Measurements from ENCODE around the gene CCDC116.
"Not testable (repeated sequence)": the region's sequence is repeated elsewhere in the genome, so short reads cannot be mapped to it uniquely, and the experiment has no call there.

Gene CCDC116

GRCh38 chr22:21609556-21610157, 22.9 kb upstream of the CCDC116 start:
- not testable (repeated sequence) for DNase-seq

DNA sequence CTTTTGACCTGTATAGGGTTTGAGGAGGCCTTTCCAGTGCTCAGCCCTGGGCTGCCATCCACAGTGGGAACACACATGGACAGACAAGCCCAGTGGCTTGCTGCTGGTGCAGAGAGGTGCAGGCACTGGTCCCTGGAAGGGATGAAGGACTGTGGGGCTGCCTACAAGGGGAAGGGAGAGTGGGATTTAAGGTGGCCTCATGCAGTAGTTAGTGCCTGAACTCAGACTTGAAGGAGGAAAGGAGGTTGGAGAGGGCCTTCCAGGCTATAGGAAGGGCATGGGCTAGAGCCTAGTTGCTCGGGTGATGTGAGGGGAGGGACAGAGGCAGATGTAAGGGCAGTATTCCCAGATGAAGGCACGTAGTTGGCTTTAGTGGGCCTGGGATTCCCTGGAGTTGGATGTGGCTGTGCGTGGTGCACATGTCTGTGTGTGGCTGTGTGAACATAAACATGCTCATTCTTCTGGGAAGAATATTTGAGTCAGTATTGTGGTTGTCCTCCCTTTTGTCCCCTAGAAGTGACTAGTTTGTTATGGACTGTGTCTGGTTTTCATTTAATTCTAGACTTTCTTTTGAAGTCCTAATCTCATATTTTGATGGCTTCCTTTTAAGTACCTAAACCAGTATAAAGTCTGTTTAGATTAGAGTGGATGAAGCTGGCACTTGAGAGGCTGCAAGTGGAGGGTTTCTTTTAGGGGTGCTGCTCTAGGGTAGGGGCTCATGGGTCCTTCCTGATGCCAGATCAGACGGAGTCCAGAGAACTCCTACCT, 21.2 kb upstream of the CCDC116 start:
- DNase-seq, result no peak

GRCh38 chr22:21612858-21613257, 19.7 kb upstream of the CCDC116 start:
- no peak for DNase-seq

- DNase-seq, result no peak
Observed at GRCh38 chr22:21613553-21614233, 18.9 kb upstream of the CCDC116 start.

GRCh38 chr22:21615731-21616130, 16.8 kb upstream of the CCDC116 start:
- DNase-seq, result no peak

- DNase-seq, result not testable (repeated sequence)
Observed at GRCh38 chr22:21617337-21617736, 15.2 kb upstream of the CCDC116 start.

GRCh38 chr22:21621025-21621424, 11.5 kb upstream of the CCDC116 start:
- DNase-seq, result no peak

DNA sequence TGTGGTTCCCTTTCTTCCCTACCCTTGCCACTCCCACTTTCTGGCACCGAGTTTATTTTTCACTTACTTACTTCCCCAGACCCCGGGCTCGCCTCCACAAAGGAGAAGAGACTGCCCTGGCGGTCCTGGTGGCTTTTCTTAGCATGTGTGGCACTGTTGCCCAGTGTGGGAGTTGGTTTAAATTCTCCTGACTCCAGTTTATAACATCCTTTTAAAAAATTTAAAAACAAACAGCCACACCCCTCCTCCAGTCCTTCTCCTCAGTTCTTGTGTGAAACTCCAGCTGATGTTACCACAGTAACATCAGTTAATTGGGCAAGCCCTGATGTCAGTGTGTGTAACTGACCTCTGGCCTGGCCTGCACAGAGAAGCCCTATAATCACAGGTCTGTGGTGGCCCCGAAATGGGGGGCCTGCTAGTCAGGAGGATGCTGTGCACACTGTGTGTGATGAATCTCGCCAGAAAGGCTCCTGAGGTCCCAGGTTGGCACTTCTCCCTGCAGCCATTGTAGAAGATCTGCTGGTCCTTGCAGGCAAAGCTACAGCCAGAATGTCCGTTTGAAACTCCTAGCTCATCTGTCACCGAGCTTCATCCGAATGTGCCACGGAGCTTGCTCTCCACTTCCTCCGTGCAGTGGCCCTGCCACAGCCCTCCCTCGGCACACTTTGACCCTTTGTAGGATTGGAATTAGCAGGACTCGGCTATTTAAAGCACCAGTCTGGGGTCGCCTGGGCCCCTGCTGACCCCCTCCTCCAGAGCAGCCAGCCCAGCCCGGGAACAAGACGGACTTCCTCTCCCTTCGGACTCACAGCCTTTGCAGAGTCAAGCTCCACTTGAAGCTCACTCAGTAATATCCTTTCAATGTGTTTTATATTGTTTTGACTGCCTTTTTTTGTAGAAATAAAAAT, 10.3 kb upstream of the CCDC116 start:
- peak in 6 of 51 donors; percentile 4 to 21 (median 8) for DNase-seq

GRCh38 chr22:21622919-21623647, 9.5 kb upstream of the CCDC116 start:
- DNase-seq, result peak in 6 of 51 donors; percentile 25 to 61 (median 52)

DNA sequence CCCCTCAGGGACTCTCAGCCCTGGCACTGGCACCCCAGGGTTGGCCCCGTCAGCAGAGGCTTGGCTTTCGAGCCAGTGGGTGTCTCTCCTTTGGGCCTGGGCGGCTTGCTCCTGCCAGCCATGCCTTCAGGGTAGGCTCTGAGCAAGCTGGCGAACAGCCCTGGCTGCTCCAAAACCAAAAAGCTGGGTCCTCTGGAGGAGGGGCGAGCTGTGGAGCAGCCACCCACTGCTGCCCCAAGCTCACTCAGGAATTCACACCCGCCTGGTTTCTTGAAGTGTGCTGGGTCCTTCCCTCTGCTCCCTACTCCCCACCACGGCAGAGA, 9.0 kb upstream of the CCDC116 start:
- peak in 22 of 51 donors; percentile 5 to 63 (median 28) for DNase-seq

DNA sequence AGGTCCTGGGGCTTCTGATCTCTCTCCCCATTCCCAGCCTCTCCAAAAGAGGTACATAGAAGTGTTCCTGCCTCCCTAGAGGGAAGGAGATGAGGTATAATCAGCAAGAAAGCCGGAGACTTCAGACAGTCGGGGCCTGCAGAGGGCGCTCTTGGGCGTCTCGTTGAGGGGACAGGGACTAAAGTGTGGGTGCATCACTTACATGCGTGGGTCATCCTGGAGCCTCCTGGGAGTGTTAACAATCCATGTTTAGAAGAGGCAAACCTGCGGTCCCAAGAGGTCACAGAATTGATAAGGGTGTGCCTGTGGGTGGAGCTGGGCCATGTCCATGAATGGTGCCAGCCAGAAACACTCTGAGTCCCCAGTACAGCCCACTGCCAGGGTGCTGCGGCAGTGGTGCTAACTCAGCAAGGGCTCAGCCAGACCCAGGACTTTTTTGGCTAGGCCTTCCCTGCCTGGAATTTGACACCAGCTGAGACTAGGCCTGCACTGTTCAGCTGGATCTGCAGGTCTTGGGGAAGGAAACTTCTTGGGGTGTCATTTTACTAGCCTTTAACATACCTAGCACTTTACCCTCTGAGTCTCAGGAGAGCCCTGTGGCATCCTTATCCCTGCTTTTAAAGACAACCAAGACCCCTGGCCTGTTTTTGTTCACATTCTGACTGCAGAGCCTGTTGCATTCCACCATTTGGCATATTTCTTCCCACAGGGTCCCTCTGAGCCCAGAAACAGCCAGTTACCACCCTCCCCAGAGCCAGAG, 8.3 kb upstream of the CCDC116 start:
- peak in 10 of 51 donors; percentile 12 to 40 (median 21) for DNase-seq

GRCh38 chr22:21624880-21625791, 7.4 kb upstream of the CCDC116 start:
- no peak for DNase-seq

- no peak for DNase-seq
Observed at GRCh38 chr22:21626073-21626734, 6.4 kb upstream of the CCDC116 start.

DNA sequence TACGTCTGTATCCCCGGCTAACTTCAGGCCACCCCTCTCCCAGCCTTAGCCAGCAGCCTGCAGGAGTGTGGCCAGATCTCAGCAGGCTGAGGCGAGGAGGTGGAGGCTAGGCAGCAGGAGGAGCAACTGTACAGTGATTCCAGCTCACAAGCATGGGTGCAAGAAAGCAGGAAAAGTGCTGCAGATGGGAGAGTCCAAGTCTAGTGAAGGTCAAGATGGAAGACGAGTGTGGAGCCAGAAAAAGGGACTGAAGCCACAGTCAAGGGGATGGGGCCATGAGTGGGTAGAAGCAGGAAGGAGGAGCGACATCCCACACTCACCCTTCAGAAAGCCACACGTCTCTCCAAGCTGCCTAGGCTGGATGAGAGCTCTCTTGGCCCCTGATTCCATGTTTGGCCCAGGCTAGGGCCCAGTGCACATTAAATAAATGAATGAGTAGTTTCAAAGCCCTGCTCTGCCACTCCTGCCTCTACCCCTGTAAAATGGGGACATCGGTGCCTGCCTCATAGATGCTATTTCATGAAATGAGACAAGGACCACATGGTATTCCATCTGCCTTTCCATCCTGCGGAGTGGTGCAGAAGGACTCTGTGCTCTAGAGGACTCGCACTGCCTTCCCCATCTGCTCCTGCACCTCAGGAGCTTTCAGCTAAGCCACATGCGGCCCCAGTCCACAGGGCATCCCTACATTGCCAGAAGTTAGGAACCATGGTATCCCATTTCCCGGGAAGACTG, 5.7 kb upstream of the CCDC116 start:
- DNase-seq, result no peak

- DNase-seq, result no peak
Observed at GRCh38 chr22:21628386-21629254, 3.9 kb upstream of the CCDC116 start.

All from hypothalamus (tissue), 51 donors.